ENCODE results near the gene CBX3. TPM values are rescaled to one million over a fixed set of nuclear protein-coding genes. Genes with fewer than 3 reads are reported as not detected.

Gene CBX3
- total and polyA plus RNA-seq, 2 of the 8 experiments (the other 6 are each of a cell fraction or from before 2014, with no cell fraction given) = 71.3 to 258 TPM

DNA sequence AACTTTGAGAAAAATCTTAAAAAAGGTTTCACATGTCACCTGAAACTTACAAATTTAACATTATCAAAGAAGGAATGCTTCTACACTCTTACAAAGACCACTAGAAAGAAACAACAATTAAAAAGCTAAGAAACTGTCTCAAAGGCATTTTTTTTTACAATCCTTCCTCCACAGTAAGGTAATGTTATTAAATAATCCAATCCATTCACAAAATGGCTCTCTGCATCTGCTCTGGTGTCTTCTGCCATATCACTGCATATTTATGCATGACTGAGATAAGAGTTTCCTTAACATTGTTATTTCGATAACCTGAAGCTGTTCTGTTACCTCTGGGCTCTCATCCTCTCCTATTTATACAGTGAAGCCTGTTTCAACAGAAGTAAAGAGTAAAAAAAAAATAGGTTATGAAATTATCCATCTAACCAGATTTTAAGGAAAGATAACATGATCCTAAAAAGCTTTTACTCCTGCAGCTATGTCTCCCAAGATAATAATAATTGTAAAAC, 9.5 kb upstream of the CBX3 start (continued):
- TF ChIP-seq, protein P1, sequence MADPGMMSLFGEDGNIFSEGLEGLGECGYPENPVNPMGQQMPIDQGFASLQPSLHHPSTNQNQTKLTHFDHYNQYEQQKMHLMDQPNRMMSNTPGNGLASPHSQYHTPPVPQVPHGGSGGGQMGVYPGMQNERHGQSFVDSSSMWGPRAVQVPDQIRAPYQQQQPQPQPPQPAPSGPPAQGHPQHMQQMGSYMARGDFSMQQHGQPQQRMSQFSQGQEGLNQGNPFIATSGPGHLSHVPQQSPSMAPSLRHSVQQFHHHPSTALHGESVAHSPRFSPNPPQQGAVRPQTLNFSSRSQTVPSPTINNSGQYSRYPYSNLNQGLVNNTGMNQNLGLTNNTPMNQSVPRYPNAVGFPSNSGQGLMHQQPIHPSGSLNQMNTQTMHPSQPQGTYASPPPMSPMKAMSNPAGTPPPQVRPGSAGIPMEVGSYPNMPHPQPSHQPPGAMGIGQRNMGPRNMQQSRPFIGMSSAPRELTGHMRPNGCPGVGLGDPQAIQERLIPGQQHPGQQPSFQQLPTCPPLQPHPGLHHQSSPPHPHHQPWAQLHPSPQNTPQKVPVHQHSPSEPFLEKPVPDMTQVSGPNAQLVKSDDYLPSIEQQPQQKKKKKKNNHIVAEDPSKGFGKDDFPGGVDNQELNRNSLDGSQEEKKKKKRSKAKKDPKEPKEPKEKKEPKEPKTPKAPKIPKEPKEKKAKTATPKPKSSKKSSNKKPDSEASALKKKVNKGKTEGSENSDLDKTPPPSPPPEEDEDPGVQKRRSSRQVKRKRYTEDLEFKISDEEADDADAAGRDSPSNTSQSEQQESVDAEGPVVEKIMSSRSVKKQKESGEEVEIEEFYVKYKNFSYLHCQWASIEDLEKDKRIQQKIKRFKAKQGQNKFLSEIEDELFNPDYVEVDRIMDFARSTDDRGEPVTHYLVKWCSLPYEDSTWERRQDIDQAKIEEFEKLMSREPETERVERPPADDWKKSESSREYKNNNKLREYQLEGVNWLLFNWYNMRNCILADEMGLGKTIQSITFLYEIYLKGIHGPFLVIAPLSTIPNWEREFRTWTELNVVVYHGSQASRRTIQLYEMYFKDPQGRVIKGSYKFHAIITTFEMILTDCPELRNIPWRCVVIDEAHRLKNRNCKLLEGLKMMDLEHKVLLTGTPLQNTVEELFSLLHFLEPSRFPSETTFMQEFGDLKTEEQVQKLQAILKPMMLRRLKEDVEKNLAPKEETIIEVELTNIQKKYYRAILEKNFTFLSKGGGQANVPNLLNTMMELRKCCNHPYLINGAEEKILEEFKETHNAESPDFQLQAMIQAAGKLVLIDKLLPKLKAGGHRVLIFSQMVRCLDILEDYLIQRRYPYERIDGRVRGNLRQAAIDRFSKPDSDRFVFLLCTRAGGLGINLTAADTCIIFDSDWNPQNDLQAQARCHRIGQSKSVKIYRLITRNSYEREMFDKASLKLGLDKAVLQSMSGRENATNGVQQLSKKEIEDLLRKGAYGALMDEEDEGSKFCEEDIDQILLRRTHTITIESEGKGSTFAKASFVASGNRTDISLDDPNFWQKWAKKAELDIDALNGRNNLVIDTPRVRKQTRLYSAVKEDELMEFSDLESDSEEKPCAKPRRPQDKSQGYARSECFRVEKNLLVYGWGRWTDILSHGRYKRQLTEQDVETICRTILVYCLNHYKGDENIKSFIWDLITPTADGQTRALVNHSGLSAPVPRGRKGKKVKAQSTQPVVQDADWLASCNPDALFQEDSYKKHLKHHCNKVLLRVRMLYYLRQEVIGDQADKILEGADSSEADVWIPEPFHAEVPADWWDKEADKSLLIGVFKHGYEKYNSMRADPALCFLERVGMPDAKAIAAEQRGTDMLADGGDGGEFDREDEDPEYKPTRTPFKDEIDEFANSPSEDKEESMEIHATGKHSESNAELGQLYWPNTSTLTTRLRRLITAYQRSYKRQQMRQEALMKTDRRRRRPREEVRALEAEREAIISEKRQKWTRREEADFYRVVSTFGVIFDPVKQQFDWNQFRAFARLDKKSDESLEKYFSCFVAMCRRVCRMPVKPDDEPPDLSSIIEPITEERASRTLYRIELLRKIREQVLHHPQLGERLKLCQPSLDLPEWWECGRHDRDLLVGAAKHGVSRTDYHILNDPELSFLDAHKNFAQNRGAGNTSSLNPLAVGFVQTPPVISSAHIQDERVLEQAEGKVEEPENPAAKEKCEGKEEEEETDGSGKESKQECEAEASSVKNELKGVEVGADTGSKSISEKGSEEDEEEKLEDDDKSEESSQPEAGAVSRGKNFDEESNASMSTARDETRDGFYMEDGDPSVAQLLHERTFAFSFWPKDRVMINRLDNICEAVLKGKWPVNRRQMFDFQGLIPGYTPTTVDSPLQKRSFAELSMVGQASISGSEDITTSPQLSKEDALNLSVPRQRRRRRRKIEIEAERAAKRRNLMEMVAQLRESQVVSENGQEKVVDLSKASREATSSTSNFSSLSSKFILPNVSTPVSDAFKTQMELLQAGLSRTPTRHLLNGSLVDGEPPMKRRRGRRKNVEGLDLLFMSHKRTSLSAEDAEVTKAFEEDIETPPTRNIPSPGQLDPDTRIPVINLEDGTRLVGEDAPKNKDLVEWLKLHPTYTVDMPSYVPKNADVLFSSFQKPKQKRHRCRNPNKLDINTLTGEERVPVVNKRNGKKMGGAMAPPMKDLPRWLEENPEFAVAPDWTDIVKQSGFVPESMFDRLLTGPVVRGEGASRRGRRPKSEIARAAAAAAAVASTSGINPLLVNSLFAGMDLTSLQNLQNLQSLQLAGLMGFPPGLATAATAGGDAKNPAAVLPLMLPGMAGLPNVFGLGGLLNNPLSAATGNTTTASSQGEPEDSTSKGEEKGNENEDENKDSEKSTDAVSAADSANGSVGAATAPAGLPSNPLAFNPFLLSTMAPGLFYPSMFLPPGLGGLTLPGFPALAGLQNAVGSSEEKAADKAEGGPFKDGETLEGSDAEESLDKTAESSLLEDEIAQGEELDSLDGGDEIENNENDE (IDR thresholded peaks at IDR 0.05; ENCODE audit: insufficient replicate concordance, low read length) = no peak
- no peak for TF ChIP-seq KDM5A (IDR thresholded peaks at IDR 0.05; ENCODE audit: low read length)
- TF ChIP-seq NRF1 (IDR thresholded peaks at IDR 0.05; ENCODE audit: low read depth, low read length) = 0 out of 2 replicates have a peak, but pooled peaks have one; percentile 1
- TF ChIP-seq, protein P2, sequence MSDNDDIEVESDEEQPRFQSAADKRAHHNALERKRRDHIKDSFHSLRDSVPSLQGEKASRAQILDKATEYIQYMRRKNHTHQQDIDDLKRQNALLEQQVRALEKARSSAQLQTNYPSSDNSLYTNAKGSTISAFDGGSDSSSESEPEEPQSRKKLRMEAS (IDR thresholded peaks at IDR 0.05) = no peak
- no peak for TF ChIP-seq ASH2L (IDR thresholded peaks at IDR 0.05; ENCODE audit: low read length)
- no peak for TF ChIP-seq TAF1 (IDR thresholded peaks at IDR 0.05; ENCODE audit: low read depth, low read length)
- no peak for TF ChIP-seq ZNF274 (IDR thresholded peaks at IDR 0.05; ENCODE audit: borderline replicate concordance, extremely low read depth, low read length)
- TF ChIP-seq SP1 (IDR thresholded peaks at IDR 0.05; ENCODE audit: low read depth, low read length) = peak; percentile 43; the same call in 1 of the 2 replicates
- TF ChIP-seq CBX5 (IDR thresholded peaks at IDR 0.05; ENCODE audit: low read depth, low read length) = no peak
- TF ChIP-seq, protein P3, sequence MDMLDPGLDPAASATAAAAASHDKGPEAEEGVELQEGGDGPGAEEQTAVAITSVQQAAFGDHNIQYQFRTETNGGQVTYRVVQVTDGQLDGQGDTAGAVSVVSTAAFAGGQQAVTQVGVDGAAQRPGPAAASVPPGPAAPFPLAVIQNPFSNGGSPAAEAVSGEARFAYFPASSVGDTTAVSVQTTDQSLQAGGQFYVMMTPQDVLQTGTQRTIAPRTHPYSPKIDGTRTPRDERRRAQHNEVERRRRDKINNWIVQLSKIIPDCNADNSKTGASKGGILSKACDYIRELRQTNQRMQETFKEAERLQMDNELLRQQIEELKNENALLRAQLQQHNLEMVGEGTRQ (IDR thresholded peaks at IDR 0.05; ENCODE audit: low read length) = no peak

Data from H1 (cell line).